HG03280 (cell line): ENCODE measurements around the gene PLIN4.
"Not testable (repeated sequence)": the region's sequence is repeated elsewhere in the genome, so short reads cannot be mapped to it uniquely, and the experiment has no call there.

ENCODE experiments used
- ATAC-seq: cut with Tn5 transposase; IDR thresholded peaks from one replicate; pipeline ENCODE4 v1.9.1; 2021; ENCODE audit warnings: mild to moderate bottlenecking, moderate library complexity; ENCODE audit not compliant: unreplicated experiment

Gene PLIN4

GRCh38 chr19:4547303-4548237, 29.3 kb upstream of the PLIN4 start:
- no peak for ATAC-seq

- ATAC-seq: no peak
Observed at GRCh38 chr19:4543842-4544647, 25.8 kb upstream of the PLIN4 start.

GRCh38 chr19:4542896-4543841, 24.9 kb upstream of the PLIN4 start:
- ATAC-seq: no peak

GRCh38 chr19:4541806-4542145, 23.5 kb upstream of the PLIN4 start:
- not testable (repeated sequence) for ATAC-seq

GRCh38 chr19:4541114-4541805, 23.0 kb upstream of the PLIN4 start:
- ATAC-seq: no peak

- no peak for ATAC-seq
Observed at GRCh38 chr19:4539693-4540581, 21.7 kb upstream of the PLIN4 start, which contains the start of gene LRG1. Gene LRG1 (minus strand): TSS chr19:4540036. CDS start chr19:4540013, 23 bp downstream.

- no peak for ATAC-seq
Observed at GRCh38 chr19:4539169-4539692, 20.9 kb upstream of the PLIN4 start.

GRCh38 chr19:4538601-4538954, 20.3 kb upstream of the PLIN4 start:
- ATAC-seq: no peak

GRCh38 chr19:4537953-4538600, 19.8 kb upstream of the PLIN4 start:
- no peak for ATAC-seq

GRCh38 chr19:4536798-4537197, 18.5 kb upstream of the PLIN4 start:
- ATAC-seq: no peak

- ATAC-seq: no peak
Observed at GRCh38 chr19:4534836-4535658, 16.8 kb upstream of the PLIN4 start, which contains the start of gene PLIN5. Gene PLIN5 (minus strand): TSS chr19:4535224. CDS start chr19:4534074, 1,150 bp downstream.

GRCh38 chr19:4533835-4534424, 15.6 kb upstream of the PLIN4 start:
- ATAC-seq: no peak

GRCh38 chr19:4533334-4533733, 15.0 kb upstream of the PLIN4 start:
- no peak for ATAC-seq

GRCh38 chr19:4531562-4532165, 13.4 kb upstream of the PLIN4 start:
- no peak for ATAC-seq

- no peak for ATAC-seq
Observed at GRCh38 chr19:4529924-4530522, 11.7 kb upstream of the PLIN4 start.

- no peak for ATAC-seq
Observed at GRCh38 chr19:4528843-4529242, 10.6 kb upstream of the PLIN4 start.
